Parathyroid adenoma (tissue), 2 donors: Measurements from ENCODE around the gene CFAP77.

ENCODE experiments used
- H2AFZ ChIP-seq: fragments of 300-600 bp; sonication (generic); one replicate; pipeline ENCODE4 v1.7.0; 2017; ENCODE audit warnings: antibody characterized with exemption, mild to moderate bottlenecking
- H3K27ac ChIP-seq: fragments of 300-600 bp; sonication (generic); one replicate; pipeline ENCODE4 v1.7.0; 2017
- H3K27me3 ChIP-seq: fragments of 300-600 bp; sonication (generic); one replicate; pipeline ENCODE4 v1.7.0; 2017; ENCODE audit warnings: low read length; ENCODE audit not compliant: control insufficient read depth, insufficient read depth
- H3K36me3 ChIP-seq: fragments of 300-600 bp; sonication (generic); one replicate; pipeline ENCODE4 v1.7.0; 2017; ENCODE audit warnings: low read length; ENCODE audit not compliant: control insufficient read depth, insufficient read depth
- H3K4me1 ChIP-seq: fragments of 300-600 bp; sonication (generic); one replicate; pipeline ENCODE4 v1.7.0; 2017; ENCODE audit warnings: control low read depth
- H3K4me2 ChIP-seq: fragments of 300-600 bp; sonication (generic); one replicate; pipeline ENCODE4 v1.7.0; 2017; ENCODE audit warnings: low read length
- H3K4me3 ChIP-seq: fragments of 300-600 bp; sonication (generic); one replicate; pipeline ENCODE4 v1.7.0; 2017; ENCODE audit warnings: low read depth, low read length
- H3K79me2 ChIP-seq: fragments of 300-600 bp; sonication (generic); one replicate; pipeline ENCODE4 v1.7.0; 2017; ENCODE audit warnings: control low read depth
- H3K9ac ChIP-seq: fragments of 300-600 bp; sonication (generic); one replicate; pipeline ENCODE4 v1.7.0; 2017; ENCODE audit warnings: mild to moderate bottlenecking
- H3K9me3 ChIP-seq: fragments of 300-600 bp; sonication (generic); one replicate; pipeline ENCODE4 v1.7.0; 2017; ENCODE audit warnings: low read length; ENCODE audit not compliant: control insufficient read depth
- CTCF ChIP-seq: fragments of 300-600 bp; sonication (generic); IDR thresholded peaks from one replicate; pipeline ENCODE4 v1.7.0; 2017; ENCODE audit warnings: antibody characterized with exemption, mild to moderate bottlenecking
- donor health status: primary hyperparathyroidism.

Gene CFAP77

GRCh38 chr9:132409828-132410528, at the start of gene CFAP77:
Gene CFAP77 (plus strand): TSS chr9:132410211. CDS start chr9:132410272, 61 bp downstream.
- H3K4me2 ChIP-seq: peak within 1 kb of the TSS; percentile 35
- no peak within 1 kb of the TSS for H3K4me3 ChIP-seq
- H2AFZ ChIP-seq: peak within 1 kb of the TSS; percentile 53
- no peak within 1 kb of the TSS for H3K27ac ChIP-seq
- peaks cover 5% of the 10 kb centered on the region for H3K4me1 ChIP-seq
- H3K79me2 ChIP-seq: no peaks in the 10 kb centered on the region
- H3K9ac ChIP-seq: no peak within 1 kb of the TSS
- no peak for TF ChIP-seq CTCF
- H3K9me3 ChIP-seq: no peaks in the 10 kb centered on the region
- H3K36me3 ChIP-seq: no peaks in the 10 kb centered on the region
- no peaks in the 10 kb centered on the region for H3K27me3 ChIP-seq

GRCh38 chr9:132364068-132364467, 45.9 kb upstream of the CFAP77 start:
- Histone ChIP-seq H3K4me3 (no peak overlapping the region), H3K27ac (no peak overlapping the region), H3K27me3 (no peaks in the 10 kb centered on the region), H3K79me2 (no peaks in the 10 kb centered on the region), H3K4me1 (no peaks in the 10 kb centered on the region), H3K9me3 (no peaks in the 10 kb centered on the region), H3K4me2 (no peak overlapping the region), H2AFZ (no peak overlapping the region), H3K9ac (no peak overlapping the region), H3K36me3 (no peaks in the 10 kb centered on the region)
- TF ChIP-seq CTCF: no peak

GRCh38 chr9:132365986-132366385, 44.0 kb upstream of the CFAP77 start:
- H2AFZ ChIP-seq: no peak overlapping the region
- no peak overlapping the region for H3K27ac ChIP-seq
- no peaks in the 10 kb centered on the region for H3K79me2 ChIP-seq
- H3K9ac ChIP-seq: no peak overlapping the region
- no peaks in the 10 kb centered on the region for H3K27me3 ChIP-seq
- H3K4me2 ChIP-seq: no peak overlapping the region
- H3K4me3 ChIP-seq: no peak overlapping the region
- H3K36me3 ChIP-seq: no peaks in the 10 kb centered on the region
- no peaks in the 10 kb centered on the region for H3K4me1 ChIP-seq
- H3K9me3 ChIP-seq: no peaks in the 10 kb centered on the region
- TF ChIP-seq CTCF: no peak

GRCh38 chr9:132366481-132366880, 43.5 kb upstream of the CFAP77 start:
- Histone ChIP-seq H3K9ac (no peak overlapping the region), H3K27ac (no peak overlapping the region), H3K27me3 (no peaks in the 10 kb centered on the region), H3K4me1 (no peaks in the 10 kb centered on the region), H3K79me2 (no peaks in the 10 kb centered on the region), H3K9me3 (no peaks in the 10 kb centered on the region), H3K4me3 (no peak overlapping the region), H2AFZ (no peak overlapping the region), H3K4me2 (no peak overlapping the region), H3K36me3 (no peaks in the 10 kb centered on the region)
- no peak for TF ChIP-seq CTCF
